CD4-positive, alpha-beta memory T cell (primary cell): ENCODE data around the gene MEF2D. TPM values are rescaled to one million over a fixed set of nuclear protein-coding genes. Genes with fewer than 3 reads are reported as not detected.

ENCODE experiments used
- CTCF ChIA-PET: fragments of 350-600 bp; sonication (Branson Sonifier 250); formaldehyde crosslinking; loops from one replicate; lab custom pipeline; 2021; ENCODE audit warnings: inconsistent platforms; ENCODE audit not compliant: partially characterized antibody; lab: Charles Lee
- POLR2A ChIA-PET: fragments of 350-600 bp; sonication (Branson Sonifier 250); formaldehyde crosslinking; loops from one replicate; lab custom pipeline; 2021; ENCODE audit not compliant: partially characterized antibody; lab: Charles Lee
- DNase-seq, 5 donors: peaks; one replicate each; pipeline versions ENCODE4 v3.0.0 to v3.0.0-alpha.2; 2020 to 2022; ENCODE audit warnings: mixed read lengths in 1 of 5
- H3K27ac ChIP-seq: one replicate; pipeline ENCODE4 v1.7.0; 2013; ENCODE audit warnings: low read depth, low read length
- H3K27me3 ChIP-seq: 2 replicates; pipeline ENCODE4 v1.7.0; 2013; ENCODE audit warnings: mild to moderate bottlenecking, low read length, moderate library complexity; ENCODE audit not compliant: insufficient read depth
- H3K36me3 ChIP-seq: 2 replicates; pipeline ENCODE4 v1.7.0; 2013; ENCODE audit warnings: mild to moderate bottlenecking, low read length, moderate library complexity; ENCODE audit not compliant: insufficient read depth
- H3K4me1 ChIP-seq: 2 replicates; pipeline ENCODE4 v1.7.0; 2013; ENCODE audit warnings: mild to moderate bottlenecking, low read length, moderate library complexity; ENCODE audit not compliant: insufficient read depth
- H3K4me3 ChIP-seq, 2 donors: one replicate each; pipeline ENCODE4 v1.7.0; 2013; ENCODE audit warnings: low read length in 2 of 2, mild to moderate bottlenecking in 1 of 2
- H3K9me3 ChIP-seq, 2 donors: one replicate each; pipeline ENCODE4 v1.7.0; 2013; ENCODE audit warnings: low read length in 2 of 2, control low read depth in 1 of 2; ENCODE audit not compliant: control insufficient read depth in 1 of 2
- H3K27ac Mint-ChIP-seq, 7 donors: one replicate each; pipeline ENCODE4 v1.8.0; 2020 to 2021; ENCODE audit warnings: mixed read lengths in 7 of 7, mild to moderate bottlenecking in 6 of 7, inconsistent platforms in 3 of 7, moderate library complexity in 3 of 7
- H3K27me3 Mint-ChIP-seq, 2 donors: one replicate each; pipeline ENCODE4 v1.8.0; 2020 to 2021; ENCODE audit warnings: mixed read lengths in 2 of 2
- H3K36me3 Mint-ChIP-seq, 2 donors: one replicate each; pipeline ENCODE4 v1.8.0; 2020 to 2021; ENCODE audit warnings: mixed read lengths in 2 of 2, inconsistent platforms in 1 of 2, mild to moderate bottlenecking in 1 of 2
- H3K4me1 Mint-ChIP-seq, 4 donors: one replicate each; pipeline ENCODE4 v1.8.0; 2020 to 2021; ENCODE audit warnings: mixed read lengths in 4 of 4, mild to moderate bottlenecking in 1 of 4
- H3K4me3 Mint-ChIP-seq, 8 donors: one replicate each; pipeline ENCODE4 v1.8.0; 2020 to 2021; ENCODE audit warnings: mixed read lengths in 8 of 8, mild to moderate bottlenecking in 7 of 8, moderate library complexity in 6 of 8, inconsistent platforms in 3 of 8
- H3K9me3 Mint-ChIP-seq, 8 donors: one replicate each; pipeline ENCODE4 v1.8.0; 2020 to 2021; ENCODE audit warnings: mixed read lengths in 8 of 8, mild to moderate bottlenecking in 5 of 8, inconsistent platforms in 3 of 8, moderate library complexity in 1 of 8
- intact Hi-C: fragments of 100-400 bp; cut with micrococcal nuclease; formaldehyde crosslinking; loops from one replicate; pipeline ENCODE4 v1.15.1; 2023
- polyA plus RNA-seq, 2 donors: library from polyadenylated mRNA; unstranded; fragments of 300-500 nt; fragmentation: Illumina TruSeq; gene quantifications; one replicate each; pipeline ENCODE4 v1.2.3, GENCODE V29; 2021
- total RNA-seq, 2 experiments: library from RNA; stranded (reverse); gene quantifications; one replicate each; pipeline ENCODE4 v1.2.3, GENCODE V29; 2021

The MEF2D gene
- total RNA-seq (10 to 100 TPM; 65.0 to 69.6 TPM), polyA plus RNA-seq (10 to 100 TPM in 1 of 2 donors, 1 to 10 TPM in 1; 4.2 to 13.8 TPM)

DNA sequence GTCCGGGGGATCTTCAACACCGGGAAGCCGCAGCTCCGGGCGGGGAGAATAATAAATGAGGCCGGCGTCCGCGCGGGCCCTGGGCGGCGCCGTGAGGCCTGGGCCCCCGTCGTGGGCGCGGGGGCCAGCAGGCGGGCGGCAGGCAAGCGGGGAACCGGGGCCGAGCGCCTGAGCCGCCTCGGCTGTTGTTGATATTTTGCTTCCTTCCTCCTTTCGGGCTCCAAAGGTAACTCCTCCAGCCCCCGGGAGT is at the start of gene MEF2D:
Gene MEF2D (minus strand): TSS at position 233 of the 250 bp plus-strand sequence. CDS start 17,483 bp downstream, outside the sequence.
- no peaks in the 10 kb centered on the region for H3K27me3 ChIP-seq
- H3K9me3 ChIP-seq: no peaks in the 10 kb centered on the region
- H3K27ac ChIP-seq: peak within 1 kb of the TSS; percentile 94
- peaks cover 3% of the 10 kb centered on the region for H3K36me3 ChIP-seq
- CTCF ChIA-PET: interaction anchor here (1.0 to 11.5 kb wide), 9 partner anchors 14 to 159 kb away, joined by 3 to 257 read pairs (median 3); partner anchors contain the start of gene NAXE
- H3K4me3 ChIP-seq: peak within 1 kb of the TSS; percentile 79 to 85
- intact Hi-C loops: loop anchor here (1.0 to 10.0 kb wide), 4 partner anchors 20 to 406 kb away; partner anchors contain the start of gene GPATCH4
- H3K4me1 ChIP-seq: peaks cover 78% of the 10 kb centered on the region
- H3K4me1 Mint-ChIP-seq: peaks cover 61 to 83% (median 71%) of the 10 kb centered on the region in 4 donors
- peak within 1 kb of the TSS; percentile 90 to 98 (median 94) for H3K4me3 Mint-ChIP-seq
- H3K27ac Mint-ChIP-seq: peak within 1 kb of the TSS; percentile 96 to 100 (median 99)
- H3K27me3 Mint-ChIP-seq: peaks cover 0 to 2% of the 10 kb centered on the region in 2 donors
- peaks cover 0 to 3% (median 0%) of the 10 kb centered on the region in 8 donors for H3K9me3 Mint-ChIP-seq
- peaks cover 0 to 38% of the 10 kb centered on the region in 2 donors for H3K36me3 Mint-ChIP-seq
- POLR2A ChIA-PET: interaction anchor here (0.8 to 14.1 kb wide), 32 partner anchors 9 to 523 kb away, joined by 3 to 376 read pairs (median 6); partner anchors contain the start of genes GPATCH4, HDGF, IQGAP3 and ISG20L2
- no peak for DNase-seq

DNA sequence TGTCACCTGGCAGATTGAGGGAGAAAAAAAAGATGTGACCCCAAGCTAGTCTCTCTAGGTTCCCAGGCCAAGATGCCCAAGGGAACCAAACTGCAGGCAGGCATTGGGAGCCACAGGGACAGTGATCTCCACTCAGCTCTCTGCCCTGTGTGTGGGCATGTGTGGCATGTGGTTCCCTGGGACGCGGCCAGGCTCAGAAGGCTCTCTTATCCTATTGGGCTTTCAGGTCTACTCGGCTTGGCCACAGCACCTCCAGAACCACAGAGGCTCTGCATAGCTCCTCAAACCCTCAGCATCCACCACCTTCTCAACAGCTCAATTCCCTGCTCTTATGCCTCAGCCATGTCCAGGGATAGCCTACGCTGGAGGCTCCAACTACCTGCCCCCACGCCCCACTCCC is 49.8 kb upstream of the MEF2D start:
- no peak for DNase-seq
- ChIA-PET POLR2A (interaction anchor here (1.0 to 3.0 kb wide), 2 partner anchors 50 to 61 kb away, joined by 3 to 9 read pairs; partner anchors contain the start of gene MEF2D), CTCF (no interaction called here)
- Mint-ChIP-seq H3K9me3 (no peaks in the 10 kb centered on the region), H3K27me3 (no peaks in the 10 kb centered on the region), H3K36me3 (no peaks in the 10 kb centered on the region), H3K4me3 (no peak overlapping the region), H3K27ac (peak overlapping the region in 1 of 7 donors; percentile 25), H3K4me1 (peaks cover 2 to 5% (median 3%) of the 10 kb centered on the region in 4 donors)
- H3K4me1 ChIP-seq: no peaks in the 10 kb centered on the region
- no peak overlapping the region for H3K27ac ChIP-seq
- intact Hi-C loops: no loop called here
- no peaks in the 10 kb centered on the region for H3K9me3 ChIP-seq
- H3K4me3 ChIP-seq: no peak overlapping the region
- H3K27me3 ChIP-seq: no peaks in the 10 kb centered on the region
- no peaks in the 10 kb centered on the region for H3K36me3 ChIP-seq

DNA sequence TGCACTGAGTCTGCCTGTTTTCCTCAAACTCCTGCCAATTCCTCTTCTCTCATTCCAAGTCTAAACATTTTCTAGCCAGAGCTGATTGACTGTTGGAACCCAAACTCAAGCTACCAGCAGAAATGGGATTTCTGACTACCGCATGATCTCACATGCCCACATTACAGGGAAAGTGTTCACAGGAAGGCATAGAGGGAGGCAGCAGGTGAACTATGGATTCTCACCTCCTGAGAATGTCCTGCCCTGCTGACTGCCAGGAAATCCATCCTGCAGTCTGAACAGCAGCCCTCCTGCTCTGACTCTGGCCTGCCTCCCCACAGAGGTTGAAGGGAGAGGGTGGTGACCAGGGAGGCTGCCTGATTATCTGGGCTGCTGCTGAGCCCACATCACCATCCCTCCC is 49.3 kb upstream of the MEF2D start:
- Mint-ChIP-seq H3K9me3 (no peaks in the 10 kb centered on the region), H3K36me3 (no peaks in the 10 kb centered on the region), H3K27me3 (no peaks in the 10 kb centered on the region), H3K4me3 (no peak overlapping the region), H3K27ac (no peak overlapping the region), H3K4me1 (peaks cover 3 to 5% (median 4%) of the 10 kb centered on the region in 4 donors)
- H3K27me3 ChIP-seq: no peaks in the 10 kb centered on the region
- no peak overlapping the region for H3K27ac ChIP-seq
- intact Hi-C loops: no loop called here
- H3K4me3 ChIP-seq: no peak overlapping the region
- POLR2A ChIA-PET: interaction anchor here (1.0 to 3.0 kb wide), 2 partner anchors 49 to 61 kb away, joined by 3 to 9 read pairs; partner anchors contain the start of gene MEF2D
- CTCF ChIA-PET: no interaction called here
- H3K36me3 ChIP-seq: no peaks in the 10 kb centered on the region
- H3K9me3 ChIP-seq: no peaks in the 10 kb centered on the region
- no peaks in the 10 kb centered on the region for H3K4me1 ChIP-seq
- DNase-seq: no peak

DNA sequence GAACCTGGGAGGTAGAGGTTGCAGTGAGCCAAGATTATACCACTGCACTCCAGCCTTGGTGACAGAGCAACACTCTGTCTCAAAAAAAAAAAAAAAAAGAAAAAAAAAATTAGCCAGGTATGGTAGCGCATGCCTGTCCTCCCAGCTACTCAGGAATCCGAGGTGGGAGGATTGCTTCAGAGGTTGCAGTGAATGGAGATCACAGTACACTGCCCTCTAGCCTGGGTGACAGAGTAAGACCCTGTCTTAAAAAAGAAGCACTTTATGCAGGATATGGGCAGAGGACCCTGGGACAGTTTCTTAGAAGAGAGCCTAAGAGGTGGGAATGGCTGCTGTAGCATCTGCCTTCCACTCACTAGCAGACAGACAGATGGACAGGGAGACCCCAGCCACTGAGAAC is 48.8 kb upstream of the MEF2D start:
- Mint-ChIP-seq H3K9me3 (no peaks in the 10 kb centered on the region), H3K27ac (no peak overlapping the region), H3K4me3 (no peak overlapping the region), H3K36me3 (no peaks in the 10 kb centered on the region), H3K27me3 (no peaks in the 10 kb centered on the region), H3K4me1 (peaks cover 3 to 5% (median 4%) of the 10 kb centered on the region in 4 donors)
- no peak for DNase-seq
- Histone ChIP-seq H3K27ac (no peak overlapping the region), H3K9me3 (no peaks in the 10 kb centered on the region), H3K36me3 (no peaks in the 10 kb centered on the region), H3K4me1 (no peaks in the 10 kb centered on the region), H3K4me3 (no peak overlapping the region), H3K27me3 (no peaks in the 10 kb centered on the region)
- ChIA-PET POLR2A (interaction anchor here (1.0 to 3.0 kb wide), 2 partner anchors 49 to 61 kb away, joined by 3 to 9 read pairs; partner anchors contain the start of gene MEF2D), CTCF (no interaction called here)
- intact Hi-C loops: no loop called here

DNA sequence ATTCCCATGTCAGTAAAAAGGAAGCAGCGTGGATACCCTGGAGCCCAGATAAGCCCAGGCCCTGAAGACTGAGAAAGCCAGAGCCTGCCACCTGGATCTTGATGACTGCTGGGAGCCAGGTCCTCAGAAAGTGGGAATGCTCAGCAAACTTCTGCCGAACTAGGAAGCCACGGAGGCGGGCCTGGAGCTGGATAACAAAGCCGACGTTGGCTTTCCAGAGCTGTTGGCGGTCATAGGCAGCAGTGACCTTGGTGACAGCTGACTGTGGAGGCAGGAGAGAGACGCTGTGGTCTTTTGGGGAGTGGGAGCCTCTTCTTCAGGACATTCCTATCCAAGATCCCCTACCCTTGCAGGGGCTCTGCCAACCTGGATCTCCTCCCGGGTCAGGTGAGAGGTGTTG is 47.4 kb upstream of the MEF2D start:
- H3K27ac ChIP-seq: no peak overlapping the region
- no peaks in the 10 kb centered on the region for H3K27me3 ChIP-seq
- Mint-ChIP-seq H3K4me1 (peaks cover 0 to 3% (median under 1%) of the 10 kb centered on the region in 4 donors), H3K27ac (peak overlapping the region in 1 of 7 donors; percentile 14), H3K9me3 (no peaks in the 10 kb centered on the region), H3K36me3 (no peaks in the 10 kb centered on the region), H3K27me3 (no peaks in the 10 kb centered on the region), H3K4me3 (no peak overlapping the region)
- no peaks in the 10 kb centered on the region for H3K36me3 ChIP-seq
- no peak overlapping the region for H3K4me3 ChIP-seq
- intact Hi-C loops: no loop called here
- no peak for DNase-seq
- H3K9me3 ChIP-seq: no peaks in the 10 kb centered on the region
- ChIA-PET CTCF (no interaction called here), POLR2A (no interaction called here)
- H3K4me1 ChIP-seq: no peaks in the 10 kb centered on the region

DNA sequence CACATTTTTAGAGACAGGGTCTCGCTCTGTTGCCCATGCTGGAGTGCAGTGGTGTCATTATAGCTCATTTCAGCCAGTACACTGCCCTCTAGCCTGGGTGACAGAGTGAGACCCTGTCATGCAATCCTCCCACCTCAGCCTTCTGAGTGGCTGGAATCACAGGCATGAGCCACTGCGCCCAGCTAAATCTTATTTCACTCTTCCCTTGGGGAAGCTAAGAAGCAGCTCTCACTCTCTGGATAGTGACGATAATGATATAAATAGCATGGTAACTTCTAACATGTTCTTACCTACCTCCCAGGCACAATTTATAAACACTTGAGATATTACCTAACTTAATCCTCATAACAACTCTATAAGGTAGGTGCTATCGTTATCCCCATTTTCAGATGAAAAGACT is 46.9 kb upstream of the MEF2D start:
- intact Hi-C loops: no loop called here
- H3K4me3 Mint-ChIP-seq: no peak overlapping the region

DNA sequence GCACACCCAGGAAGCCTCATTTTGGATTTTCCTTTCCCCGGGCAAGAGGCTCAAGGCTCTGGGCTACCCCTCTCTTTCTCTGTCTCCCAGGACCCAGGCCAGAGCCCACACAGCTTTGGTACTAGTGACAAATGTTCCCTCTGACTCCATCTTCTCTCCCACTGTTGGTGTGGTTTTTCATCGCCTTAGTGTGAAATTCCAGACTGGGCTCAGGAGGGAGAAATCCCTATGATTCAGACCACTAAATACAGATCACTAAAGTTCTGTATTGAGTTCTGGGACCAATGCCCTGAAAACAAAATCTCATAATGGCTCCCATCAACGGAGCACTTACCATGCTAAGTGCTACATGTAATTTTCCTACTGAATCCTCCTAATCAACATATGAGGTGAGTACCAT is 45.7 kb upstream of the MEF2D start:
- Mint-ChIP-seq H3K27ac (no peak overlapping the region), H3K4me1 (peaks cover 0 to 3% (median 0%) of the 10 kb centered on the region in 4 donors), H3K9me3 (no peaks in the 10 kb centered on the region), H3K27me3 (no peaks in the 10 kb centered on the region), H3K4me3 (no peak overlapping the region), H3K36me3 (no peaks in the 10 kb centered on the region)
- POLR2A ChIA-PET: interaction anchor here (0.5 kb wide), 1 partner anchor 256 kb away, joined by 3 read pairs; no protein-coding TSS in a partner anchor
- intact Hi-C loops: no loop called here
- Histone ChIP-seq H3K27ac (no peak overlapping the region), H3K4me3 (no peak overlapping the region), H3K9me3 (no peaks in the 10 kb centered on the region), H3K4me1 (no peaks in the 10 kb centered on the region), H3K36me3 (no peaks in the 10 kb centered on the region), H3K27me3 (no peaks in the 10 kb centered on the region)
- CTCF ChIA-PET: no interaction called here
- no peak for DNase-seq

More for the DNA sequence above, 46.9 kb upstream of the MEF2D start:
- Mint-ChIP-seq H3K27me3 (no peaks in the 10 kb centered on the region), H3K9me3 (no peaks in the 10 kb centered on the region), H3K27ac (peak overlapping the region in 2 of 7 donors; percentile 11 to 14), H3K4me1 (peaks cover 0 to 3% (median 0%) of the 10 kb centered on the region in 4 donors), H3K36me3 (no peaks in the 10 kb centered on the region)
- Histone ChIP-seq H3K9me3 (no peaks in the 10 kb centered on the region), H3K27ac (no peak overlapping the region), H3K4me1 (no peaks in the 10 kb centered on the region), H3K36me3 (no peaks in the 10 kb centered on the region), H3K4me3 (no peak overlapping the region), H3K27me3 (no peaks in the 10 kb centered on the region)
- no peak for DNase-seq
- POLR2A ChIA-PET: no interaction called here
- CTCF ChIA-PET: no interaction called here
